Measurements from ENCODE around the gene PTPRA. TPM values are rescaled to one million over a fixed set of nuclear protein-coding genes. Genes with fewer than 3 reads are reported as not detected.
"Not testable (repeated sequence)": the region's sequence is repeated elsewhere in the genome, so short reads cannot be mapped to it uniquely, and the experiment has no call there.

Gene PTPRA
- total and polyA plus RNA-seq, 2 of the 8 experiments (the other 6 are each of a cell fraction or from before 2014, with no cell fraction given) = 47.7 to 51.3 TPM

GRCh38 chr20:3073251-3073643 is 200.0 kb downstream of the PTPRA start:
- H2BK20ac ChIP-seq (ENCODE audit: low read length); H4K8ac ChIP-seq (ENCODE audit: extremely low read depth, insufficient read depth, low read length); H3K79me2 ChIP-seq (ENCODE audit: control insufficient read depth in 1 of 2, insufficient read depth in 2 of 2, low read length in 2 of 2); H3K18ac ChIP-seq (ENCODE audit: extremely low read depth, low read length); H4K91ac ChIP-seq (replicated peaks; ENCODE audit: insufficient read length, low read length); H3K23me2 ChIP-seq (ENCODE audit: low read depth, low read length); H3K4me1 ChIP-seq (replicated peaks in 1 of 4; ENCODE audit: control insufficient read depth in 3 of 4, insufficient read depth in 4 of 4, low read length in 3 of 4); H3K79me1 ChIP-seq (ENCODE audit: low read depth, low read length); H3K27ac ChIP-seq (ENCODE audit: low read depth, low read length); H2BK12ac ChIP-seq (ENCODE audit: low read depth, low read length); H2BK15ac ChIP-seq (ENCODE audit: low read length); H3K4me3 ChIP-seq (ENCODE audit: extremely low read depth in 1 of 4, insufficient read depth in 2 of 4, low read depth in 3 of 4, low read length in 4 of 4); H4K20me1 ChIP-seq (replicated peaks in 1 of 2; ENCODE audit: control insufficient read depth in 1 of 2, insufficient read depth in 2 of 2, low read length in 2 of 2); H3K4me2 ChIP-seq (ENCODE audit: insufficient read depth in 1 of 2, low read depth in 2 of 2, low read length in 2 of 2); FAIRE-seq; H2AFZ ChIP-seq (ENCODE audit: low read length); H2BK120ac ChIP-seq (replicated peaks; ENCODE audit: low read depth, low read length); H3K36me3 ChIP-seq (ENCODE audit: control insufficient read depth in 2 of 4, insufficient read depth in 4 of 4, low read length in 3 of 4); H3K4ac ChIP-seq (replicated peaks; ENCODE audit: insufficient read length, low read depth, low read length); H3K56ac ChIP-seq (replicated peaks; ENCODE audit: insufficient read length, low read depth, low read length); DNase-seq (ENCODE audit: low read depth in 1 of 2, low spot score in 2 of 2); H3K23ac ChIP-seq (ENCODE audit: insufficient read length); H3K14ac ChIP-seq (ENCODE audit: insufficient read length); H2BK5ac ChIP-seq (ENCODE audit: low read depth, low read length); H3K9me3 ChIP-seq (ENCODE audit: insufficient read depth in 2 of 2, low read depth in 1 of 2, low read length in 1 of 2); H3K9ac ChIP-seq (replicated peaks in 1 of 4; ENCODE audit: extremely low read depth in 1 of 4, low read depth in 3 of 4, low read length in 3 of 4); H4K5ac ChIP-seq (ENCODE audit: insufficient read length, low read depth, low read length); H2AK5ac ChIP-seq (ENCODE audit: low read depth, low read length): not testable (repeated sequence)
- 82% methylated on average over 8 of the region's 8 CpGs; no CpG with 5 or more reads in 1 of the 2 experiments for WGBS, 2 experiments (ENCODE audit: extremely low coverage in 1 of 2, insufficient coverage in 1 of 2, insufficient read length in 1 of 2, insufficient replicate concordance in 2 of 2, low coverage in 1 of 2, low lambda C conversion rate in 2 of 2, missing lambda C conversion rate in 1 of 2)
- H3K27me3 ChIP-seq (replicated peaks in 1 of 4; ENCODE audit: control insufficient read depth in 3 of 4, extremely low read depth in 1 of 4, insufficient read depth in 3 of 4, low read length in 3 of 4) = peaks cover 11 to 30% (median 27%) of the 10 kb centered on the region in 4 experiments
- ChIA-PET CTCF (ENCODE audit: partially characterized antibody) (interaction anchor here (1.6 to 3.2 kb wide), 5 partner anchors 15 to 32 kb away, joined by 5 to 8 read pairs (median 7); no protein-coding TSS in a partner anchor), POLR2A (ENCODE audit: partially characterized antibody) (interaction anchor here (1.0 to 1.8 kb wide), 4 partner anchors 10 to 127 kb away, joined by 3 to 6 read pairs (median 5); no protein-coding TSS in a partner anchor)
